Mesothelial cell of epicardium (in vitro differentiated cells): ENCODE data around the gene ELMO1. TPM values are rescaled to one million over a fixed set of nuclear protein-coding genes. Genes with fewer than 3 reads are reported as not detected.

Experiments used
- DNase-seq, 2 experiments: peaks; one replicate each; pipeline ENCODE4 v3.0.0; 2021; ENCODE audit warnings: low spot score in 2 of 2; ENCODE audit not compliant: unreplicated experiment in 2 of 2
- H3K27ac Mint-ChIP-seq: 2 replicates; pipeline ENCODE4 v1.8.0; 2021; ENCODE audit warnings: mixed read lengths
- H3K27me3 Mint-ChIP-seq: 2 replicates; pipeline ENCODE4 v1.8.0; 2021; ENCODE audit warnings: low read depth, mixed read lengths
- H3K36me3 Mint-ChIP-seq: 2 replicates; pipeline ENCODE4 v1.8.0; 2021; ENCODE audit warnings: mixed read lengths
- H3K4me1 Mint-ChIP-seq: 2 replicates; pipeline ENCODE4 v1.8.0; 2021; ENCODE audit warnings: mixed read lengths
- H3K4me3 Mint-ChIP-seq: 2 replicates; pipeline ENCODE4 v1.8.0; 2021; ENCODE audit warnings: mild to moderate bottlenecking, moderate library complexity, mixed read lengths
- H3K9me3 Mint-ChIP-seq: 2 replicates; pipeline ENCODE4 v1.8.0; 2021; ENCODE audit warnings: mixed read lengths
- total RNA-seq: library from RNA; stranded (reverse); gene quantifications from 3 replicates; pipeline ENCODE4 v1.2.1, GENCODE V29; 2021
- TF ChIP-seq, protein P1 (sequence below): fragments of 200-600 bp; sonication (generic); IDR thresholded peaks from one replicate; pipeline ENCODE4 v1.5.0; 2021; ENCODE audit warnings: antibody characterized with exemption; ENCODE audit not compliant: unreplicated experiment

Gene ELMO1
- total RNA-seq, 1 donor from 2014 or later = 9.6 TPM

DNA sequence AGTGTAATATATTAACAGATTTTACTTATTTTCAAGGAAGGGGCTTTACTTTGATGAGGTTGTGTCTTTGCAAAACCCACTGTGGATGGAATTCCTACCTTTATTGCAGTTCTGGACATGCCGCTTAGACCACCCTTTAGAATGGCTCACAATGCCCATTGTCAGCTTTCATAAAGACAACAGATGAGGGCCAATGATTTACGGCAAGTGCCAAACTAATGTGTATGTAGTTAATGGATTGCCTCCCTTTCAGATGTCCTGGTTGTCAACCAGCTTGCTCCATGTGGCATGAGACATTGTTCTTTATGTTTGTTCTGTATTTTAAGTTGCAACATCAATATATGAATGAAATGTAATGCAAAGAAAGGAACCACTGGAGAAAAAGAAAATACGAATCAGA lies 35.0 kb upstream of the ELMO1 start:
- DNase-seq = no peak
- Mint-ChIP-seq H3K27me3 (no peaks in the 10 kb centered on the region), H3K36me3 (no peaks in the 10 kb centered on the region), H3K4me1 (peaks cover 3% of the 10 kb centered on the region), H3K9me3 (peaks cover 15% of the 10 kb centered on the region), H3K27ac (no peak overlapping the region), H3K4me3 (no peak overlapping the region)
- TF ChIP-seq, protein P1, sequence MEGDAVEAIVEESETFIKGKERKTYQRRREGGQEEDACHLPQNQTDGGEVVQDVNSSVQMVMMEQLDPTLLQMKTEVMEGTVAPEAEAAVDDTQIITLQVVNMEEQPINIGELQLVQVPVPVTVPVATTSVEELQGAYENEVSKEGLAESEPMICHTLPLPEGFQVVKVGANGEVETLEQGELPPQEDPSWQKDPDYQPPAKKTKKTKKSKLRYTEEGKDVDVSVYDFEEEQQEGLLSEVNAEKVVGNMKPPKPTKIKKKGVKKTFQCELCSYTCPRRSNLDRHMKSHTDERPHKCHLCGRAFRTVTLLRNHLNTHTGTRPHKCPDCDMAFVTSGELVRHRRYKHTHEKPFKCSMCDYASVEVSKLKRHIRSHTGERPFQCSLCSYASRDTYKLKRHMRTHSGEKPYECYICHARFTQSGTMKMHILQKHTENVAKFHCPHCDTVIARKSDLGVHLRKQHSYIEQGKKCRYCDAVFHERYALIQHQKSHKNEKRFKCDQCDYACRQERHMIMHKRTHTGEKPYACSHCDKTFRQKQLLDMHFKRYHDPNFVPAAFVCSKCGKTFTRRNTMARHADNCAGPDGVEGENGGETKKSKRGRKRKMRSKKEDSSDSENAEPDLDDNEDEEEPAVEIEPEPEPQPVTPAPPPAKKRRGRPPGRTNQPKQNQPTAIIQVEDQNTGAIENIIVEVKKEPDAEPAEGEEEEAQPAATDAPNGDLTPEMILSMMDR = no peak

DNA sequence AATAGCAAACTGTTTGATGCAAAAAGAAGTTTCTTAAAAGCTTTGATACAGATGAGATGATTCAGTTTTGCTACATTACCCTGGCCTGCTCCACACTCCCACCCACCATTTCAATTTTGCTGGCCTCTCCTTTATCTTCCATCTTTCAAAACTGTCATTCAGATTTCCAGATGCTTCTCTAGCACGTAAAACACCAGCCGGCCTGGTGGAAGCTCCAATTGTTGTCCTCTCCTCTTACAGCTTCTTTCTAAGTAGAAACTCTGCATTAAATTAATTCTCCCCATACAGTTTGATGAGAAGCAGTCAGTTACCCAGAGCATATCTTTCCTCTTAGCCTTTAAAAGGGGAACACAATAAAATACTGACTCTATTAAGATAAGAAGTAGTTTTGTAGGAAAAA lies 34.3 kb upstream of the ELMO1 start:
- TF ChIP-seq, protein P1 = no peak
- peaks cover 3% of the 10 kb centered on the region for H3K4me1 Mint-ChIP-seq
- H3K27ac Mint-ChIP-seq = no peak overlapping the region
- H3K4me3 Mint-ChIP-seq = no peak overlapping the region
- no peak for DNase-seq
- no peaks in the 10 kb centered on the region for H3K36me3 Mint-ChIP-seq
- peaks cover 11% of the 10 kb centered on the region for H3K9me3 Mint-ChIP-seq
- H3K27me3 Mint-ChIP-seq = no peaks in the 10 kb centered on the region

DNA sequence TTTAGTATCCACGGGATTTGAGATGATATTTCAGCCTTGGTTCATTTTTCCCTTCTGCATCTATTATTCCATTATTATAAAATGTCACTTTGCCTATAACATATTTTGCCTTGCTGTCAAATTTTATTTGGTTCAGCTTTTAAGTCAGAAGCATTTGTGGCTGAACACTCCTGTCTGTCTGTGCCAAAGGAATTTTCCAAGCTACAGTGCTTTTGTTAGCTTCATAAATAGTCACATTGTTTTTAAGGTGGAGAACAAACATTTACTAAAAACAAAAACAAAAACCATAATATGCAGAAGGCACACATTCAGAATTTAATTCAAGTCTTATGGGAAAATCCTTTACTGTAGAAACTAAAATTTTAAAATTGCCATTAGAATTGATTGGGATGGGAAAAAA lies 33.8 kb upstream of the ELMO1 start:
- TF ChIP-seq, protein P1 = no peak
- DNase-seq = no peak
- Mint-ChIP-seq H3K9me3 (peaks cover 11% of the 10 kb centered on the region), H3K27me3 (no peaks in the 10 kb centered on the region), H3K36me3 (no peaks in the 10 kb centered on the region), H3K4me3 (no peak overlapping the region), H3K27ac (no peak overlapping the region), H3K4me1 (peaks cover 3% of the 10 kb centered on the region)

DNA sequence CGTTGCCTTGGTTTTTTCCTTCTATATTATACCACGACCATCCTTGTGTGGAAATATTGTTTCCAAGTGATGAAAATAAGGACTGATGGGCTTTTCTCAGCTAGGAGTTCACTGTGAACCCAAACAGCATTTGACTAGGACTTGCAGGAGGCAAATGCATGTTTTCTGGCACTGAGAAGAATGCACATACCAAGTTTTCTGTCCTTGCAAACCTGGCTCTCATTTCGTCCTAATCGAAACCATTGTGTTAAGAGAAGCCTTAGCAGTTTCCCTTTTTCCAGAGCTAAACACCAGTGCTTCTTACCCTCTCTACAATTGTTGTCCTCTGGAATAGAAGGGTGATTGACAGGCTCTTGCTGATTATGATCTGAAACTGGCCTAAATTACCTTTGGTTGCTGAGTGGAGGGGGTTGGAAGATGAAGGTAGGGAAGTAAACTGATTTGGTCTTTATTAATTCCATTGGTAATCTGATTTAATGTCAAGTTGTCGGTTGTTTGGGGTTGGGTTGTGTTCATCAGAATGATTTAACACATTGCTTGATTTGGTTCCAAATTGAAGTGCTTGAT lies 33.1 kb upstream of the ELMO1 start:
- H3K4me1 Mint-ChIP-seq = peaks cover 3% of the 10 kb centered on the region
- TF ChIP-seq, protein P1 = no peak
- no peaks in the 10 kb centered on the region for H3K27me3 Mint-ChIP-seq
- H3K36me3 Mint-ChIP-seq = no peaks in the 10 kb centered on the region
- DNase-seq = no peak
- peaks cover 11% of the 10 kb centered on the region for H3K9me3 Mint-ChIP-seq
- H3K27ac Mint-ChIP-seq = no peak overlapping the region
- no peak overlapping the region for H3K4me3 Mint-ChIP-seq

DNA sequence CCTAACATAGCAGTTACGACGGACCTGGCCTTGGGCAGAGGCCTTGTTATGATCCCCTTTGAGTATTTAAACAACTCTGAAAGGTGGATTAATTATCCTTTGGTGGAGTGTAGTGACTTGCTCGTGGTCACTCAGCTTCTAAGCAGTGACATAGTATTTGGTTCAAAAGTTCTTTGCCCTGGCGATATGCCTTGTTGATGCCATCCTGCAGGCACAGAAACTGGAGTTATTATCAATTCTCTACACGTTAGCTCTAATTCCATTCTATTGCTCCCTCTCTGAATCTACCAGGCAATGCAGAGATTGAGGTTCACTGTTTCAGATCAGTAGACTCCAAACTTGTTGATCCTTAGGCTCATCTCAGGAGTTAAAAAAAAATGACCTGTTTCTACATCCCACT lies 32.5 kb upstream of the ELMO1 start:
- Mint-ChIP-seq H3K27me3 (no peaks in the 10 kb centered on the region), H3K27ac (no peak overlapping the region), H3K4me1 (peaks cover 3% of the 10 kb centered on the region), H3K36me3 (no peaks in the 10 kb centered on the region), H3K9me3 (peaks cover 7% of the 10 kb centered on the region), H3K4me3 (no peak overlapping the region)
- TF ChIP-seq, protein P1 = no peak
- no peak for DNase-seq
